NCI-H1930 (cell line): ENCODE data around the gene PMIS2.

ENCODE experiments used
- DNase-seq, 2 experiments: peaks; one replicate each; lab custom pipeline; 2025; lab: John Stamatoyannopoulos, UW

PMIS2 gene

DNA sequence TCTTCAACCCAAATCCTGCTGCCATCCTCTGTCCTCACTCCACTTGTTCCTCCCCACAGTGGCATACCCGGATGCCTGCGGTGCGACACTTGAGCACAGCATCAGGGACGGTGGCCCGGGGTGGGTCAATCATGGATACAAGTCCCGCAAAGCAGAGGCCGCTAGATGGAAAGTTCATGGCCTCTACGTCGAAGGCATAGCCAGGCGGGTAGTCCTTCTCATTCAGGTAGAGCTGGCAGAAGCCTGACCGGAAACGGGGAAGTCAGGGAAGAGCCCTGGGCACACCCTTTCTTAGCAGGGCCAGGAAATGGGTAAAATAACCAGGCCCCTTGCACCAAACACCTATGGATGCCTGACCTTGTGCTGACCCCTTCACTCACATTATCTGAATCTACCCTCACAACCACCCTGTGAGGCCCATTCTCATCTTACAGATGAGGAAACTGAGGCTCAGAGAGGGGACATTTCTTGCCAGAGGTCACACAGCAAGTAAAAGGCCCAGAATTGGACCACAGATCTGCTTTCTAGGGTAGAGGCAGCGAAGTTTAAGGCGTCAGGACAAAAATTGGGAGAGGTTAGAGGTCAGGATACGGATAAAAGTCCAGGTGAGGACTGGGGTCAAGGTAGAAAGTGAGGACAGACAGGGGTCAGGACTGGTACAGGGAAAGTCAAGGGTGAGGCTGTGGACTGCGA is 29.0 kb upstream of the PMIS2 start:
- no peak for DNase-seq

DNA sequence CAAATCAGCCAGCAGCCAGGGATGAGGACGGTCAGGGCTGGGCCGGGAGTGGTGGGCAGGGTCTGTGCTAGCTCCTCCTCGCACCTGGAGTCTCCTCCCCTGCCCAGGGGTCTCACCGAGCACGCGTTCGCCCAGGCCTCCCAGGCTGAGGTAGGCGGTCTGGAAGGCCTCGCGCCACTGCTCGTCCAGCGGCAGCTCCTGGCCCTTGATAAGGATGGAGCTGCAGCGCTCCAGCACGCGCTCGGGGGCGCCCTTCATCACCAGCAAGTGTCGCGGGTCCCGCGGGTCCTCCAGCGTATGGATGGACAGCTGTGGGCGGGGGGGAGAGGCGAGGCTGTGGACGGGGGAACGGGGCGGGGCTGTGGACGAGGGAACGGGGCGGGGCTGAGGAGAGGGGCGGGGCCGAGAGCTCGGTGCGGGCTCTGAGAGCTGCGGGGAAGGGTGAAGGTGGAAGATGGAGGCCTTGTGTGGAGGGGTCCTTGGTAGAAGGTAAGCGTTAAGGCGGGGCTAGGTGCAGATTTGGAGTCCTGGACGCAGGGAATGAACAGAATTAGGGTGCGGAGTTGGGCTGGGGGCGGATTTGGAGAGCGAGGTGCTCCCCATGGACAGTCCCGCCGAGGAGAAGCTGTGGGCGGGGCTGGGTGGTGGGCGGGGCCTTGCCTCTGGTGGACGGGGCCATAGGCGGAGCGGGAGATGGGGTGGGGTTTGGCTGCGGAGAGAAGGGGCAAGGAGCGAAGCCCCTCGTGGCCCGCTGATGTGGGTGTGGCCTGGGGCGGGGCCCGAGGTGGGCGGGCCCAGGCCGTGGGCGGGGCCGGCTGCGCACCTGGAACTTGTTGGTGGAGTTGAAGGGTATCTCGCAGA is 28.2 kb upstream of the PMIS2 start:
- DNase-seq, result peak; percentile 93

DNA sequence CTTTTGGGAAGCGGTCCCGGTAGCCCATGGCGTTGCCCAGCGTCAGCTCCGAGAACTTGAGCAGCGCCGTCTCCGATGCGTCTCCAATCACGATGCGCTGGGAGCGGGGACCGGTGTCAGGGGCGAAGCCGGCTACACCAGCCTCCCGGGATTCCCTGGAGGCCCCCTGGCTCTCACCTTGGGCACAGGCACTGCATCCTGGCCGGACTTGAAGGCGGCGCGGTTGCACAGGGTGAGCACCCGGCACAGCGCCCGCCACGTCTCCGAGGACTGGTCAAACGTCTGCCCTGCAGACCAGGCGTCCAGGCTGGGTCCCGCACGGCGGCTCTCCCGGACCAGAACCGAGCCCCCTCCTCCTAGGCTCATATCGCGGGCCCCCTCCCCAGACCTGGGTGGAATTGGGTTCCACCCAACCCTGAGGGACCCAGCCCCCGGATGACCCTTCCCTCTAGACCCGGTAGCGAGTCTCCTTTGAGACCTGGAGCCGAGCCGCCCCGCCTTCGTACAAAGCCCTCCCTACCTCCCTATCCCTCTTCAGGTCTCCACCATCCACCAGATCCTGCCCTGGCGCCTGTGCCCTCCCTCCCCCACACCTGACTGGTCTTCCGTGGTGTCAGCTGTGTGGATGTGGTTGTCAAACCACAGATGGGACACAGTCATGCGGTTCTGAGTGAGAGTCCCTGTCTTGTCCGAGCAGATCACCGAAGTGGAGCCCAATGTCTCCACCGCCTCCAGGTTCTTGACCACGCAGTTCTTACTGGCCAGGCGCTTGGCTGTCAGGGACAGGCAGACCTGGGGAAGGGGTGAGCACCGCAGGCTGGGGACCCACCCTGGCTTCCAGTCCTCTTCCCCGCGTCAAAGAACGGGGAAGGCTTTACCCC is 27.3 kb upstream of the PMIS2 start:
- peak in 1 of 2 experiments; percentile 56 for DNase-seq

DNA sequence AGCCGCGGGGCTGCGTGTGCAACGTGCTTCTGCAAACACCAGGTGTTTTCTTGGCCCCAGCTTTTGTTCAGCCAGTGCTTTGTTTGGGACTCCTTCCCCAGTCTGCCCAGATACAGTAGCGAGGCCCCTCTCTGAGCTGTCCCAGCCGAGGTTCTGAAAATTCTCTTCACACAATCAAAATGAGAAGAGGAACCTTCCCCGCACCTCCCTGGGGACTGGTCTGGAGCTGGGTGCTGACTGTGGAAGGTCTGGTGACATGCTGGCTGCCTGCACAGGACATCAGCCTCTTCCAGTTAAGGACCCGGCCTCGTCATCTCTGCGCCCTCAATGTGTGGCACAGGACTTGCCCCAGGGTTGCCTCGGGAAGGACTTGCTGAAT is 26.7 kb upstream of the PMIS2 start:
- DNase-seq, result no peak

DNA sequence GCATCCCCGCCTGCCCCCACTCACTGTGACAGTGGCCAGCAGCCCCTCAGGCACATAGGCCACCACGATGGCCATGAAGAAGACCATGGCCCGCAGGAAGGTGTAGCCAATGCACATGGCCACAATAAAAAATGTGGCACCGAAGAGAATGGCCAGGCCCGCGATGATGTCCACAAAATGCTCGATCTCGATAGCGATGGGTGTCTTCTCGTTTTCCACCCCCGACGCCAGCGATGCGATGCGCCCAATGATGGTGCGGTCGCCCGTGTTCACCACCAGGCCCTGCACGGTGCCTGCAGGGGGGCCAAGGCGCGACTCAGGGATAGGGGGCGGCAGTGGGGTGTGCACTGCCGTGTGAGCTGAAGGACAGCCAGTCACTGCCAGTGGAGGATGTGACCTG is 26.2 kb upstream of the PMIS2 start:
- DNase-seq, result no peak

DNA sequence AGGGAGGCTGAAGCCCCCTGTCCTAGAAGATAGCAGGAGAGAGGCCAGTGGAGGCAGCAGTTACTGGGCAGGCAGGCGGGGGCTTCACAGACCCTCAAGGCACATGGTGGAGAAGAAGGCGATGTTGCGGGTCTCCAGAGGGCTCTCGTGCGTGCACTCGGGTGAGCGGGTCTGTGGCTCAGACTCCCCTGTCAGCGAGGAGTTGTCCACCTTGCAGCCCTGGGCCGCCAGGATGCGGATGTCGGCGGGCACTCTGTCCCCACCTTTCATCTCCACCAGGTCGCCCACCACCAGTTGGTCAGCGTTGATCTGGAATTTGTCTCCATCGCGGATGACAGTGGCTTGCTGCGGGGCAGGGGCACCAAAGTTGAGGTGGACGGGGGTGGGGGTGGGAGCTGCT is 25.7 kb upstream of the PMIS2 start:
- no peak for DNase-seq

DNA sequence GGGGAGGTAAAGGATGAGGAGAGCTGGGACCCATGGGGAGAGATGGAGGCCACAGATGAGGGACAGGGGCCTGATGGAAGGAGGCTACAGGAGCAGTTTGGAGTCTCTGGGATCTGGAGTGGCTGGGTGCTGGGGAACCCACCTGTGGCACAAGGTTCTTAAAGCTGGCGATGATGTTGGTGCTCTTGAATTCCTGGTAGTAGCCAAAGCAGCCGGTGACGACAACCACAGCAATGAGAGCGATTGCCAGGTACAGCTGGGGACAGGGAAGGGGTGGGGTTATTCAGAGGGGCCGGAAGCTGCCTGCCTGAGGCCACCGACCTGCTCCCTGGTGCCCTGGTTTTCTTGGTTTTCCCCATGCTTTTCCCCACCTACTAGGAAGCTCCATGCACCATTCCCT is 25.3 kb upstream of the PMIS2 start:
- DNase-seq, result no peak

DNA sequence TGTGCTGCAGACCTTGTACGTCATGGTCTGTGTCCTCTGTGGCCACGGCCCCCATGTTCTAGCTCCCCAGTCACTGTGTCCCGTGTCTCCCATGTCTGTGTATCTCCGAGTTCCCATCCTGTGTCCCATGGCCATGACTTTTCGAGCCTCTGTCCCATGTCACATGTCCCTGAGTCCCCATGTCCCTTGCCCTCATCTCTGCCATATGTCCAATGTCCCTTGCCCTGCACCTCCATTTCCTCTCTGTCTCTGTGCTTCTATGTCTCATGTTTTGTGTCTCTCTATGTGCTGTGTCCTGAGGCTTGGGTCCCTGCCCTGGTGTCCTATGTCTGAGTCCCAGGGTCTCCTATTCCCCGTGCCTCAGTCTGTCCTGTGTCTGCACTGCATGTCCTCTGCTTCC is 24.5 kb upstream of the PMIS2 start:
- no peak for DNase-seq

DNA sequence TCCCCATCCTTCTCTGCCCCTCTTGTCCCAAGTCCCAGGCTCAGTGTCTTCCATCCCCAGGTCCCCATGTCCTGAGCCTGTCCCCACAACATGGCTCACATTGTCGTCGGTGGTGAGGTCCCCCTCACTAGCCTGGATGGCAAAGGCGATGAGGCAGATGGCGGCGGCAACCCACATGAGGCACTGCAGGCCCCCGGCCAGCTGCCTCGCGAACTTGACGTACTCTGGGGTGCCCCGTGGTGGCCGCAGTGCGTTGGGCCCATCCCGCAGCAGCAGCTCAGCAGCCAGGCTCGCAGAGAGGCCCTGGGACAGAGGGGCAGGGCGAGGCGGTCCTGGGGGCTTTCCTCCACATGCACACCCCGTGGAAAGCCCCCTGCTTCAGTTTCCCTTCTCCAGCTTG is 23.6 kb upstream of the PMIS2 start:
- DNase-seq, result no peak

DNA sequence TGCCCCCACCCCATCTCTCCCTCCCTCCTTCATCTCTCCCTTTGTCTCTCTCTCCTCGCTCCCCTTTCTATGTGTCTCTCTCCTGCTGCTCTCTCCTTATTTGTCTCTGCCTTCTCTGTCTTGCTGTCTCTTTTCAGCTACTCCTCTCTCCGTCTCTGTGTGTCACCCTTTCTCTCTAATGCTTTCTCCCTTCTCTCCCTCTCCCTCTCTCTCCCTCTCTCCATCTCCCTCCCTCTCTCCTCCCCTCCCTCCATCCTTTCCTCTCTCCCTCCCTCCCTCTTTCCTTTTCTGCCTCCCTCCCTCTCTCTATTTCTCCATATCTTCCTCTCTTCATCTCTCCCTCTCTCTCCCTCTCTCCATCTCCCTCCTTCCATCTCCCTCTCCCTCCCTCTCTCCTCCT is 23.2 kb upstream of the PMIS2 start:
- no peak for DNase-seq

DNA sequence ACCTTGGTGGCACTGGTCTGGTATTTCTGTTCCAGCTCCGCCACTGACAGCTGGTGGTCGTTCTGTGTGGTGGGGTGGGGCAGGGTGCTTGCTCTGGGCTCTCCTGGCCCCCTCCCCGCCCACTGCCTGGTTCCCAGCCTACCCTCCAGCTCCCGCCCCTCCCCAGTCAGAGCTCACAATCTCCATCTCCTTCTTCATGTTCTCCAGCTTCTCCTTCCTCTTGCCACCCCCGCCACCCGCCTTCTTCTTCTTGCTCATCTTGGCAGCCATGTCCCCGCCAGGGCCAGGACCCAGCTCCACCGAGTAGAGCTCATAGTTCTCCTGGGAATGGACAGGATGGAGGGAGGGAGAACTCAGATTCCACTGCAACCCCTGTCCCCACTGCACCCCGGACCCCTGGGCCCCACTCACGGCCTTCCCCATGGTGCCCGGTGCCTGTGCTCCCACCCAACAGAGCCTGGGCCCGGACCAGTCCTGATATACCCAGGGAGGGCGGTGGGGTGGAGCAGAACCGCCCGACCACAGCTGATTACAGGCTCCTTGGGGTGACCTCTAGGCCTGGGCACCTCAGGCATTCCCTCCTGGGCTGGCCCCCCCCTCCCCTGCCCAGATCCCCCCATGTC is 22.7 kb upstream of the PMIS2 start, which contains the start of gene ATP4A:
Gene ATP4A (minus strand): TSS at position 452 of the 623 bp plus-strand sequence. CDS start 29 bp downstream, at position 423.
- no peak for DNase-seq

DNA sequence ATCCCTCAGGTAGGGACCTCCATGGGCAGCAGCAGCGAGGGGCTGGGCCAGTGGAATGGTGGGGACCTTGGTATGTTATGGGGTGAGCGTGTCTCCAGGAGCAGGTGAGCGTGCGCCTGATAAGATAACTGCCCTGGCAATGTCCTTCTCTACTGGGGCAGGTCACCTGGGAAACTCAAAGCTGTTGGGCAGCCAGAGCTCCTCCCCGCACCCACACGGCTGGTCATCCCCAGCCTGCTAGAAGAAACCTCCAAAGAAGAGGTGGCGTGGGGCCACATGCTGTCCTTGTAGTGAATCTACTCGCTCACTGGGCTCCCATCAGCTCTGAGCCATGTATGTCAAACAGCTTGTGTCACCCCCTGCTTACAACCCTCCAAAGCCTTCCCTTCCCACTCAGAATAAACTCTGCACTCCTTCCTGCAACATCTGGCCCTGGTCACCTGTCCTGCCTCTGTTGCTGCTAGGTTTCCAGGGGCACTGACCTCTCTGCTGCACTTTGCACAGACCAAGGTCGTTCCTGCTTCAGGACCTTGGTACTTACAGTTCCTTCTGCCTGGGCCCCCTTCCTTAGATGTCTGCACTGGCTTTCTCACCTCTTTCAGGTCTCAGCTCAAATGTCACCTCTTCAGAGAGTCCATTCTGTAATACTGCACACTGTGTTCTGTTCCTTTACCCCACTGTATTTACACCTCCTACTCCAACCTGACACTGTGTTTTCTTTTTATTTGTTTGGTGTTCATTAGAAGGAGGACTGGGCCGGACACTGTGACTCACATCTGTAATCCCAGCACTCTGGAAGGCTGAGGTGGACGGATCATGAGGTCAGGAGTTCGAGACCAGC is 20.7 kb upstream of the PMIS2 start:
- DNase-seq, result no peak

DNA sequence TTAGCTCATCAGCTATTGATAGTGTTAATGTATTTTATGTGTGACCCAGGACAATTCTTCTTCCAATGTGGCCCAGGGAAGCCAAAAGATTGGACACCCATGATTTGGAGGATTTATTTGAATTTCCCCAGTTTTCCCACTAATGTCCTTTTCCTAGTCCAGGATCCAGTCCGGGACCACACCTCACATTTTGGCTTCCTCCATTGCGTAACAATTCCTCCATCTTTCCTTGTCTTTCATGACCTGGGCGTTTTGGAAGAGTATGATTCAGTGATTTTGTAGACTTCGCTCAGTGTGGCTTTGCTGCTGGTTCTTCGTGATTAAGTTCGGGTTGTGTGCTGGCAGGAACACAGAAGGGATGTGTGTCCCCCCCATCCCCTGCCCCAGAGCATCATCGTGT is 19.2 kb upstream of the PMIS2 start:
- no peak for DNase-seq

DNA sequence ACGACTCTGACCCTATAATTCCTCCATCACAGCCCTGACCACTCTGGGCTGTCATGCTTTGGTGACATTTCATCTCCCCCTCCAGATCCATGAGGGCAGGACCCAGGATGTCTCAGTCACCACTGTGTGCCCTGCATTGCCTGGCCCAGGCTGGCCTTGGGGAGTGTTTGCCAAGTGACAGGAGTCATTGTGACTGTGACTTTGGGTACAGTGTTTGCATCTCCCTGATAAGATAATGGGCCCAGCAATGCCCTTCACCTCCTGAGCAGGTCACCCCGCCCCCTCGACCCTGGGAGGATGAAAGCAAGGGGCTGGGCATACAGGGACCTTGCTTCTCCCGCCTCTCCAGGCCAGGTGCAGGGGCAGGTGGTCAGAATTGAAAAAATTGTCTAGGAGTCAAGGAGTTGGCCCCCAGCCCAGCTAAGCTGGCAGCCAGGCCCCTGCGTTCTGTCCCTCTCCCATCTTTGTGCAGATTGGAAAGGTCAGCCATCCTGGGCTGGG is 16.6 kb upstream of the PMIS2 start:
- no peak for DNase-seq

DNA sequence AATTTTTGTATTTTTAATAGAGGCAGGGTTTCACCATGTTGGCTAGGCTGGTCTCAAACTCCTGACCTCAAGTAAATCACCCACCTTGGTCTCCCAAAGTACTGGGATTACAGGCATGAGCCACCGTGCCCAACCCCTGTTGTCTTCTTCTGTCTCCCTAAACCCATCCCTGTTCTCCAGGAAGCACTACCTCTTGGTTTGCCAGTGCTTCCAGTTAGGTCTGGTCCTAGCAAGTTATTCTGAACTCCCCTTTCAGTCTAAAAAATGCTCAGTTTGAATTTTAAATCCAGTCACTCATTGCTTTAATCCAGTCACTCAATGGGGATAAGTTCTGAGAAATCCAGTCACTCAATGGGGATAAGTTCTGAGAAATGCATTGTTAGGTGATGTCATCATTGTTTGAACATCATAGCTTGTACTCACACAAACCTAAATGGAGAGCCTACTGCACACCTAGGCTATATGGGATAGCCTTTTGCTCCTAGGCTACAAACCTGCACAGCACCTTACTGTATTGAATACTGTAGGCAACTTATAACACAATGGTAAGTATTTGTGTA is 14.5 kb upstream of the PMIS2 start:
- no peak for DNase-seq

DNA sequence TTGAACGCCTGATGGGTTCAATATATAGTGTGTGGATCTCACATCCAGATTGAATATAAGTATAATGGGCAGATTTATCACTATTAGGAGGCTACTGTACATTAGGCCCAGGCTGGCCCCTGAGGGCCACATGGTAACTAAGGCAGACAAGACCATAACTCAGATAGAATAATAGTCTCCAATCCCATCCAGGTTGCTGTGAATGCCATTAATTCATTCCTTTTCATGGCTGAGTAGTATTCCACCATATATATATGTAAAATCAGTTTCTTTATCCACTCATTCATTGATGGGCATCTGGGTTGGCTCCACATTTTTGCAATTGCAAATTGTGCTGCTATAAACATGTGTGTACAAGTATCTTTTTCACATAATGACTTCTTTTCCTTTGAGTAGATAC is 8.1 kb upstream of the PMIS2 start:
- no peak for DNase-seq

DNA sequence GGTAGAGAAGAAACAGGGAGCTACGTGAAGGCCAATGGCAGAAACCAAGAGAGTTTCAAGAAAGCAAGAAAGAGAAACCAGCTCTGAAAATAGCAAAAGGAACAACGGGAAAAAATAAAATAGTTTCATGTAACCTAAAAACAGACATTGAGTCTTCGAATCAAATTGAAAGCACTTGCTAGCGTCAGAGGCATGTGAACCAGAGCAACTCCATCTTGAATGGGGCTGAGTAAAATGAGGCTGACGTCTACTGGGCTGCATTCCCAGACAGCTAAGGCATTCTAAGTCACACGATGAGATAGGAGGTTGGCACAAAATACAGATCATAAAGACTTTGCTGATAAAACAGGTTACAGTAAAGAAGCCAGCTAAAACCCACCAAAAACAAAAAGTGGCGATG is 7.3 kb upstream of the PMIS2 start:
- DNase-seq, result no peak

DNA sequence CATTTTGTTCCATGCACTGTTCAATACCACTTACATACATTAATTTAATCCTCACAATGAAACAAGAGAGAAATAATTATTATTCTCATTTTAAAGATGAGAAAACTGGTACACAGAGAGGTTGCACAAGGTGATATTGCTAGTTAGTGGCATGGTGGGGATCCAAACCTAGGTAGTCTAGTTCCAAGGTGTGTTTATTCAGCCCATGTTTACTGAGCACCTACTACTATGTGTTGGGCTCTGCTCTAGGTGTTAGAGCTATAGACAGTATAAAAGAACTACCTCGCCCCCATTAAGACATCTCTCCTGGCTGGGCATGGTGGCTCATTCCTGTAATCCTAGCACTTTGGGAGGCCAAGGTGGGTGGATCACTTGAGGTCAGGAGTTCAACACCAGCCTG is 3.2 kb upstream of the PMIS2 start:
- no peak for DNase-seq

DNA sequence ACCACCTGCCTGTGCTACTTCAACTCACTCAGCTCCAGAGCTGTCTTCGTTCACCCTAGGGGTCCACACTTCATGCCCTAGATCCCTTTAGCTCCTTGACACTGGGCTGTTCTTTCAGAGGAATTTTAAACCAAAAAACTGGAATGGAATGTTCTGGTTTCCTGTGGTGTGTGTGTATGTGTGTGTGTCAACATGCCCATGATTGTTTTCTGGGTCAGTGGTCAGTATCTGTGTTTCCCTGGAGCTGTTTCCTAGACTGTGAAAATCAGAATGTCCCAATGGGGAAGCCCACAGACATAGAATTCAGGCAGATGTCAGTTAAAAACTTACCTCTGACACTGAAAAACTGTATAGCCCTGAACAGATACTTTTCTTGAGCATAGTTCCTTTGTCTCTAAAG is 1.3 kb downstream of the PMIS2 start:
- DNase-seq, result no peak

DNA sequence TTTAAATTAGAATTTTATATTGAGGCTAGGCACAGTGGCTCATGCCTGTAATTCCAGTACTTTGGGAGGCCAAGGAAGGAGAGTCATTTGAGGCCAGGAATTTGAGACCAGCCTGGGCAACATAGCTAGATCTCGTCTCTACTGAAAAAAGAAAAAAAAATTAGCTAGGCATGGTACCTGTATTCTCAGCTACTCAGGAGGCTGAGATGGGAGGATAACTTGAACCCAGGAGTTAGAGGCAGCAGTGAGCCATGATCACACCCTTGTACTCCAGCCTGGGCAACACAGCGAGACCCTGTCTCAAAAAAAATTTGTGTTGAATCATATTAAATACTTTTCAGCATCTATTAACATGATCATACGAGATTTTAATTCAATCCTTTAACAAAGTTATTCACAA is 4.9 kb downstream of the PMIS2 start:
- no peak for DNase-seq

DNA sequence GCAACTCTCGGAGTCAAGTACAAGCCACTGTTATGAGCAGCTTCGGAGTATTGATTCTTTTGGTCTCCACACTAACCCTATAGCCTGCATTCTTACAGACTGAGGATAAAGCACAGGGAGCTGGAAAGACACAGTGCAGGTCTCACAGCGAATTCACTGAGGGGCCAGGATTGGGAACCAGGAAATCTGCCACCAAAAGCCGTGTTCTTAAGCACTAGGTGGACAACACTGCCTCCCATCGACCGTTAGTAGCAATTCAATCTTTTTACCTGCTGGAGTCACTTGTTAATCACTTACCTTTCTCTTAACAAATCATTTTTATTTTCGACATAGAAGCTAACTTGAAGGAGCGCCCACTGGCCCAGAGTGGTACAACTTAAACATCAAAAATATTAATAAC is 6.3 kb downstream of the PMIS2 start:
- DNase-seq, result peak in 1 of 2 experiments; percentile 25
